Natural killer cell treated with Interleukin-12 subunit alpha and Interleukin-12 subunit beta and Interleukin-15 and Interleukin-18, amount 100 ng/mL, for 72 hours (primary cell): ENCODE results near the gene TRAPPC12. TPM values are rescaled to one million over a fixed set of nuclear protein-coding genes. Genes with fewer than 3 reads are reported as not detected.
"Not testable (repeated sequence)": the region's sequence is repeated elsewhere in the genome, so short reads cannot be mapped to it uniquely, and the experiment has no call there.

ENCODE experiments used
- ATAC-seq, 2 donors: fragments of 150-1000 bp; cut with Tn5 transposase in 1 of 2; sonication (Bioruptor Pico), chemical (Tn5 transposase) in 1 of 2; 2 replicates each; pipeline ENCODE4 v1.10.0; 2021
- DNase-seq: peaks from one replicate; pipeline ENCODE4 v3.0.0; 2022; ENCODE audit warnings: low spot score
- H3K27ac Mint-ChIP-seq, 2 donors: 1 replicate in 1 of 2; 2 replicates in 1 of 2; pipeline ENCODE4 v1.8.0; 2022; ENCODE audit warnings: mixed read lengths in 2 of 2, mild to moderate bottlenecking in 1 of 2, moderate library complexity in 1 of 2
- H3K27me3 Mint-ChIP-seq, 2 donors: 1 replicate in 1 of 2; 2 replicates in 1 of 2; pipeline ENCODE4 v1.8.0; 2022; ENCODE audit warnings: mixed read lengths in 2 of 2
- H3K36me3 Mint-ChIP-seq: one replicate; pipeline ENCODE4 v1.8.0; 2022; ENCODE audit warnings: mixed read lengths
- H3K4me1 Mint-ChIP-seq, 2 donors: 1 replicate in 1 of 2; 2 replicates in 1 of 2; pipeline ENCODE4 v1.8.0; 2022; ENCODE audit warnings: low read depth in 2 of 2, mixed read lengths in 2 of 2, mild to moderate bottlenecking in 1 of 2
- H3K4me3 Mint-ChIP-seq: one replicate; pipeline ENCODE4 v1.8.0; 2022; ENCODE audit warnings: mixed read lengths
- H3K9me3 Mint-ChIP-seq: 2 replicates; pipeline ENCODE4 v1.8.0; 2022; ENCODE audit warnings: mixed read lengths
- total RNA-seq, 2 donors: library from RNA; stranded (reverse); gene quantifications; one replicate each; pipeline ENCODE4 v1.2.3, GENCODE V29; 2022

The TRAPPC12 gene
- total RNA-seq, 2 donors from 2014 or later: 93.2 to 155 TPM

- no peak for ATAC-seq
Observed at GRCh38 chr2:3513026-3513810, 133.7 kb downstream of the TRAPPC12 start.

GRCh38 chr2:3515438-3515837, 135.9 kb downstream of the TRAPPC12 start:
- H3K27me3 Mint-ChIP-seq, DNase-seq, H3K9me3 Mint-ChIP-seq, H3K4me3 Mint-ChIP-seq, ATAC-seq: not testable (repeated sequence)
- Mint-ChIP-seq H3K4me1 (peaks cover 7 to 24% of the 10 kb centered on the region in 2 donors), H3K36me3 (peaks cover 28% of the 10 kb centered on the region), H3K27ac (peak overlapping the region in 1 of 2 donors; percentile 1)

More at GRCh38 chr2:3513026-3513810, 133.7 kb downstream of the TRAPPC12 start:
- peaks cover 0 to 15% of the 10 kb centered on the region in 2 donors for H3K4me1 Mint-ChIP-seq
- H3K27ac Mint-ChIP-seq: no peak overlapping the region
- H3K9me3 Mint-ChIP-seq: no peaks in the 10 kb centered on the region
- H3K27me3 Mint-ChIP-seq: no peaks in the 10 kb centered on the region
- H3K36me3 Mint-ChIP-seq: peaks cover 28% of the 10 kb centered on the region
- H3K4me3 Mint-ChIP-seq: no peak overlapping the region
- DNase-seq: no peak

GRCh38 chr2:3516831-3517230, 137.3 kb downstream of the TRAPPC12 start:
- Mint-ChIP-seq H3K27ac (no peak overlapping the region), H3K27me3 (no peaks in the 10 kb centered on the region), H3K4me3 (no peak overlapping the region), H3K4me1 (peaks cover 18 to 38% of the 10 kb centered on the region in 2 donors), H3K9me3 (no peaks in the 10 kb centered on the region), H3K36me3 (peaks cover 26% of the 10 kb centered on the region)
- ATAC-seq (no peak), DNase-seq (no peak)

- DNase-seq: no peak
- no peaks in the 10 kb centered on the region for H3K27me3 Mint-ChIP-seq
- H3K4me1 Mint-ChIP-seq: peaks cover 19 to 39% of the 10 kb centered on the region in 2 donors
- H3K36me3 Mint-ChIP-seq: peaks cover 22% of the 10 kb centered on the region
- no peaks in the 10 kb centered on the region for H3K9me3 Mint-ChIP-seq
- ATAC-seq: no peak
- peak overlapping the region; percentile 94 for H3K4me3 Mint-ChIP-seq
- H3K27ac Mint-ChIP-seq: peak overlapping the region; percentile 80 to 91
Observed at GRCh38 chr2:3517948-3518495, 138.5 kb downstream of the TRAPPC12 start.

GRCh38 chr2:3518496-3519254, 139.2 kb downstream of the TRAPPC12 start:
- Mint-ChIP-seq H3K9me3 (no peaks in the 10 kb centered on the region), H3K36me3 (peaks cover 22% of the 10 kb centered on the region), H3K4me3 (peak overlapping the region; percentile 94), H3K27ac (peak overlapping the region; percentile 80 to 91), H3K27me3 (no peaks in the 10 kb centered on the region), H3K4me1 (peaks cover 19 to 39% of the 10 kb centered on the region in 2 donors)
- DNase-seq (peak; percentile 99), ATAC-seq (peak; percentile 89 to 93)

GRCh38 chr2:3519255-3520205, 140.0 kb downstream of the TRAPPC12 start, which contains the start of gene ADI1:
Gene ADI1, minus strand, starts transcription at chr2:3519531. Its CDS starts 44 bp downstream, at chr2:3519487.
- DNase-seq (peak; percentile 90), ATAC-seq (peak; percentile 85 to 86)
- Mint-ChIP-seq H3K4me3 (peak within 1 kb of the TSS; percentile 94), H3K27ac (peak within 1 kb of the TSS; percentile 80 to 91), H3K9me3 (no peaks in the 10 kb centered on the region), H3K27me3 (no peaks in the 10 kb centered on the region), H3K4me1 (peaks cover 19 to 33% of the 10 kb centered on the region in 2 donors), H3K36me3 (peaks cover 13% of the 10 kb centered on the region)

GRCh38 chr2:3520591-3520990, 141.1 kb downstream of the TRAPPC12 start:
- Mint-ChIP-seq H3K9me3 (no peaks in the 10 kb centered on the region), H3K4me1 (peaks cover 19 to 33% of the 10 kb centered on the region in 2 donors), H3K27ac (peak overlapping the region; percentile 80 to 91), H3K36me3 (peaks cover 9% of the 10 kb centered on the region), H3K27me3 (no peaks in the 10 kb centered on the region), H3K4me3 (peak overlapping the region; percentile 94)
- ATAC-seq (no peak), DNase-seq (no peak)

GRCh38 chr2:3522961-3523421, 143.5 kb downstream of the TRAPPC12 start:
- ATAC-seq (no peak), DNase-seq (no peak)
- no peak overlapping the region for H3K27ac Mint-ChIP-seq
- peaks cover 19 to 26% of the 10 kb centered on the region in 2 donors for H3K4me1 Mint-ChIP-seq
- H3K36me3 Mint-ChIP-seq: peaks cover 5% of the 10 kb centered on the region
- no peak overlapping the region for H3K4me3 Mint-ChIP-seq
- no peaks in the 10 kb centered on the region for H3K9me3 Mint-ChIP-seq
- H3K27me3 Mint-ChIP-seq: no peaks in the 10 kb centered on the region

GRCh38 chr2:3523551-3524041, 144.1 kb downstream of the TRAPPC12 start:
- Mint-ChIP-seq H3K27ac (no peak overlapping the region), H3K36me3 (peaks cover 5% of the 10 kb centered on the region), H3K27me3 (no peaks in the 10 kb centered on the region), H3K4me1 (peaks cover 19 to 24% of the 10 kb centered on the region in 2 donors), H3K4me3 (no peak overlapping the region), H3K9me3 (no peaks in the 10 kb centered on the region)
- no peak for DNase-seq
- no peak for ATAC-seq

- ATAC-seq: no peak
- no peak overlapping the region for H3K4me3 Mint-ChIP-seq
- no peak for DNase-seq
- peaks cover under 1 to 1% of the 10 kb centered on the region in 2 donors for H3K4me1 Mint-ChIP-seq
- no peaks in the 10 kb centered on the region for H3K27me3 Mint-ChIP-seq
- no peaks in the 10 kb centered on the region for H3K9me3 Mint-ChIP-seq
- H3K27ac Mint-ChIP-seq: no peak overlapping the region
- no peaks in the 10 kb centered on the region for H3K36me3 Mint-ChIP-seq
Observed at GRCh38 chr2:3526871-3527270, 147.4 kb downstream of the TRAPPC12 start.

- Mint-ChIP-seq H3K4me1 (no peaks in the 10 kb centered on the region), H3K27ac (no peak overlapping the region), H3K27me3 (no peaks in the 10 kb centered on the region), H3K36me3 (no peaks in the 10 kb centered on the region), H3K9me3 (no peaks in the 10 kb centered on the region), H3K4me3 (no peak overlapping the region)
- ATAC-seq (peak in 1 of 2 donors; percentile 25), DNase-seq (no peak)
Observed at GRCh38 chr2:3527886-3528785, 148.6 kb downstream of the TRAPPC12 start.
